Naive thymus-derived CD4-positive, alpha-beta T cell (primary cell): ENCODE measurements around the gene SCAPER. TPM values are rescaled to one million over a fixed set of nuclear protein-coding genes. Genes with fewer than 3 reads are reported as not detected.
A peak's percentile ranks its signal among the peaks of the same experiment; 100 is the strongest.
"Not testable (repeated sequence)": the region's sequence is repeated elsewhere in the genome, so short reads cannot be mapped to it uniquely, and the experiment has no call there.

ENCODE experiments used
- ATAC-seq: fragments of 150-1000 bp; cut with Tn5 transposase; 2 replicates; pipeline ENCODE4 v1.10.0; 2021; ENCODE audit warnings: mild to moderate bottlenecking, moderate library complexity
- CTCF ChIA-PET: fragments of 350-600 bp; sonication (Branson Sonifier 250); formaldehyde crosslinking; loops from one replicate; lab custom pipeline; 2021; ENCODE audit warnings: antibody characterized with exemption; lab: Charles Lee
- POLR2A ChIA-PET: fragments of 350-600 bp; sonication (Branson Sonifier 250); formaldehyde crosslinking; loops from one replicate; lab custom pipeline; 2021; ENCODE audit warnings: antibody characterized with exemption, inconsistent platforms; lab: Charles Lee
- DNase-seq, 9 donors: peaks; one replicate each; pipeline versions ENCODE4 v3.0.0 to v3.0.0-alpha.2; 2020 to 2022; ENCODE audit warnings: mixed read lengths in 1 of 9
- H3K27ac ChIP-seq: one replicate; pipeline ENCODE4 v1.7.0; 2013; ENCODE audit warnings: mild to moderate bottlenecking, low read depth, low read length, moderate library complexity
- H3K27me3 ChIP-seq, 2 donors: one replicate each; pipeline ENCODE4 v1.7.0; 2013; ENCODE audit warnings: low read length in 2 of 2, mild to moderate bottlenecking in 2 of 2, moderate library complexity in 2 of 2; ENCODE audit not compliant: control insufficient read depth in 2 of 2, insufficient read depth in 2 of 2
- H3K36me3 ChIP-seq, 3 experiments: 1 replicate in 2 of 3; 2 replicates in 1 of 3; pipeline ENCODE4 v1.7.0; 2013; ENCODE audit warnings: low read length in 3 of 3, mild to moderate bottlenecking in 3 of 3, moderate library complexity in 1 of 3; ENCODE audit not compliant: insufficient read depth in 3 of 3, control insufficient read depth in 2 of 3
- H3K4me1 ChIP-seq, 2 donors: one replicate each; pipeline ENCODE4 v1.7.0; 2013; ENCODE audit warnings: low read length in 2 of 2, mild to moderate bottlenecking in 2 of 2, moderate library complexity in 1 of 2; ENCODE audit not compliant: control insufficient read depth in 2 of 2, insufficient read depth in 2 of 2
- H3K4me3 ChIP-seq: 2 replicates; pipeline ENCODE4 v1.7.0; 2013; ENCODE audit warnings: mild to moderate bottlenecking, low read length
- H3K9me3 ChIP-seq, 3 experiments: 1 replicate in 2 of 3; 2 replicates in 1 of 3; pipeline ENCODE4 v1.7.0; 2013; ENCODE audit warnings: low read length in 3 of 3; ENCODE audit not compliant: control insufficient read depth in 2 of 3
- H3K27ac Mint-ChIP-seq, 9 donors: one replicate each; pipeline ENCODE4 v1.8.0; 2020 to 2022; ENCODE audit warnings: mixed read lengths in 9 of 9, mild to moderate bottlenecking in 8 of 9, moderate library complexity in 5 of 9, inconsistent platforms in 2 of 9
- H3K27me3 Mint-ChIP-seq, 5 donors: one replicate each; pipeline ENCODE4 v1.8.0; 2021 to 2022; ENCODE audit warnings: mixed read lengths in 5 of 5, mild to moderate bottlenecking in 1 of 5
- H3K36me3 Mint-ChIP-seq, 5 donors: one replicate each; pipeline ENCODE4 v1.8.0; 2020 to 2022; ENCODE audit warnings: mixed read lengths in 5 of 5, mild to moderate bottlenecking in 3 of 5, inconsistent platforms in 1 of 5
- H3K4me1 Mint-ChIP-seq, 7 donors: one replicate each; pipeline ENCODE4 v1.8.0; 2020 to 2022; ENCODE audit warnings: mixed read lengths in 7 of 7, mild to moderate bottlenecking in 3 of 7, inconsistent platforms in 1 of 7
- H3K4me3 Mint-ChIP-seq, 10 donors: one replicate each; pipeline ENCODE4 v1.8.0; 2020 to 2022; ENCODE audit warnings: mild to moderate bottlenecking in 10 of 10, mixed read lengths in 10 of 10, moderate library complexity in 6 of 10, inconsistent platforms in 2 of 10
- H3K9me3 Mint-ChIP-seq, 11 donors: one replicate each; pipeline ENCODE4 v1.8.0; 2020 to 2022; ENCODE audit warnings: mixed read lengths in 11 of 11, mild to moderate bottlenecking in 4 of 11, inconsistent platforms in 1 of 11, moderate library complexity in 1 of 11
- intact Hi-C, 2 donors: fragments of 100-400 bp; cut with micrococcal nuclease; formaldehyde crosslinking; loops; one replicate each; pipeline ENCODE4 v1.15.1; 2023
- polyA plus RNA-seq, 2 donors: library from polyadenylated mRNA; unstranded; fragments of 300-500 nt; fragmentation: Illumina TruSeq; gene quantifications; one replicate each; pipeline ENCODE4 v1.2.3, GENCODE V29; 2021
- total RNA-seq, 6 experiments: library from RNA in 5 of 6; stranded (reverse) in 5 of 6; gene quantifications; 1 replicate in 5 of 6; 2 replicates in 1 of 6; pipeline ENCODE4 v1.2.3 and lab custom pipeline; 2021 to 2026

The SCAPER gene
- total and polyA plus RNA-seq, 7 experiments from 2014 or later, result 22.6 to 56.9 (median 48.8) TPM

DNA sequence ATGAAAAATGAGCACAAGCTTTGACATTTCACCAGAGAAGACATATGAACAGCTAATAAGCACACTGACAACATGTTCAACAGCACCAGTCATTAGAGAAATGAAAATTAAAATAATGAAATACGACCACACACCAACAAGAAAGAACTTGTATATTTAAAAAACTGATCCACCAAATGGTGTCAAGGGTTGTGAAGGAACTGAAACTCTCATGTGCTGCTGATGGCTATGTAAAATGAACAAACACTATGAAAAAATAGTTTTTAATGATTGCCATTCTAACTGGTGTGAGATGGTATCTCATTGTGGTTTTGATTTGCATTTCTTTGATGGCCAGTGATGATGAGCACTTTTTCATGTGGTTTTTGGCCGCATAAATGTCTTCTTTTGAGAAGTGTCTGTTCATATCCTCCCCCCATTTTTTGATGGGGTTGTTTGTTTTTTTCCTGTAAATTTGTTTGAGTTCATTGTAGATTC is 193.8 kb downstream of the SCAPER start:
- H3K4me1 ChIP-seq, result no peaks in the 10 kb centered on the region
- H3K4me3 ChIP-seq, result no peak overlapping the region
- ATAC-seq, result no peak
- no peak overlapping the region for H3K27ac Mint-ChIP-seq
- peaks cover under 1 to 17% (median 8%) of the 10 kb centered on the region in 7 donors for H3K4me1 Mint-ChIP-seq
- no peak overlapping the region for H3K4me3 Mint-ChIP-seq
- peaks cover 3 to 30% (median 12%) of the 10 kb centered on the region in 11 donors for H3K9me3 Mint-ChIP-seq
- H3K36me3 Mint-ChIP-seq, result peaks cover 27 to 72% (median 46%) of the 10 kb centered on the region in 5 donors
- no peaks in the 10 kb centered on the region for H3K27me3 Mint-ChIP-seq
- intact Hi-C loops, result no loop called here
- H3K27me3 ChIP-seq, result no peaks in the 10 kb centered on the region
- peaks cover 0 to 15% (median 0%) of the 10 kb centered on the region in 3 experiments for H3K36me3 ChIP-seq
- ChIA-PET POLR2A (no interaction called here), CTCF (no interaction called here)
- no peak for DNase-seq
- H3K27ac ChIP-seq, result no peak overlapping the region
- no peaks in the 10 kb centered on the region for H3K9me3 ChIP-seq

DNA sequence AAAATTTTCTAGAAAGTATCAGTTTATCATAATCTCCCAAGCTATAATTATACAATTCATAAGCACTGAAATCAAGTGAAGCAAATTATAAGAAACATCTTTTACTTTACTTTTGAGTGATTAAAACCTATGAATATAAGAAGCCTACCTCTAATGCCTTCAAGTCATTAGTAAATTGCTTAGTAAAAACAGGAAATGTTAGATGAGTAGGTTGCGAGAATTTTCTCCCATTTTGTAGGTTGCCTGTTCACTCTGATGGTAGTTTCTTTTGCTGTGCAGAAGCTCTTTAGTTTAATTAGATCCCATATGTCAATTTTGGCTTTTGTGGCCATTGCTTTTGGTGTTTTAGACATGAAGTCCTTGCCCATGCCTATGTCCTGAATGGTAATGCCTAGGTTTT is 201.1 kb downstream of the SCAPER start:
- H3K4me1 ChIP-seq, ATAC-seq, H3K27ac ChIP-seq, H3K4me3 Mint-ChIP-seq, CTCF ChIA-PET, H3K9me3 ChIP-seq, H3K27me3 ChIP-seq, H3K27me3 Mint-ChIP-seq, DNase-seq, H3K4me3 ChIP-seq, intact Hi-C loops, POLR2A ChIA-PET, H3K27ac Mint-ChIP-seq, H3K9me3 Mint-ChIP-seq: not testable (repeated sequence)
- Mint-ChIP-seq H3K36me3 (peaks cover 14 to 73% (median 45%) of the 10 kb centered on the region in 5 donors), H3K4me1 (peaks cover 0 to 21% (median 12%) of the 10 kb centered on the region in 7 donors)
- H3K36me3 ChIP-seq, result peaks cover 0 to 28% (median 4%) of the 10 kb centered on the region in 3 experiments

DNA sequence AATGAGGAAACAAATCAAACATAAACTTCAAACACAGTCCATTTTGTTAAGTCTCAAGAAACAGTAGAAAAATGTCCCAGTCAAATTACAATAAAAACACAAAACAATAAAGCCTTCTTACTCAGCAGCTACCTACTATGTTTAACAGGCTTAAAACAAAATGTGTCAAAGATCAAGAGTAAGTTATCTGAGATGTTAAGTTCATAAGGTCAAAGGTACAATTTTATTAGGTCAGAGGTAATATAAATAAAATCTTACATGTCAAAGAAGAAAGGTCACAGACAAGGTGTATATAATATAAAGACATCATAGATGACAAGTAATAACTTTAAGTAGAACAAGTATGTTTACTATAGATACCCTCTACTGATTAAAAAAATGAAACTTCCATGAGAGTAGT is 208.3 kb downstream of the SCAPER start:
- Histone ChIP-seq H3K4me3 (no peak overlapping the region), H3K27me3 (no peaks in the 10 kb centered on the region), H3K4me1 (no peaks in the 10 kb centered on the region), H3K9me3 (no peaks in the 10 kb centered on the region), H3K27ac (no peak overlapping the region), H3K36me3 (peaks cover 0 to 24% (median 0%) of the 10 kb centered on the region in 3 experiments)
- Mint-ChIP-seq H3K36me3 (peaks cover 3 to 35% (median 29%) of the 10 kb centered on the region in 5 donors), H3K27me3 (no peaks in the 10 kb centered on the region), H3K4me1 (peaks cover 0 to 2% (median 0%) of the 10 kb centered on the region in 7 donors), H3K4me3 (no peak overlapping the region), H3K27ac (peak overlapping the region in 4 of 9 donors; percentile 10 to 68 (median 30)), H3K9me3 (peaks cover 0 to 3% (median 0%) of the 10 kb centered on the region in 11 donors)
- ChIA-PET POLR2A (no interaction called here), CTCF (no interaction called here)
- DNase-seq, result no peak
- no peak for ATAC-seq
- intact Hi-C loops, result no loop called here

DNA sequence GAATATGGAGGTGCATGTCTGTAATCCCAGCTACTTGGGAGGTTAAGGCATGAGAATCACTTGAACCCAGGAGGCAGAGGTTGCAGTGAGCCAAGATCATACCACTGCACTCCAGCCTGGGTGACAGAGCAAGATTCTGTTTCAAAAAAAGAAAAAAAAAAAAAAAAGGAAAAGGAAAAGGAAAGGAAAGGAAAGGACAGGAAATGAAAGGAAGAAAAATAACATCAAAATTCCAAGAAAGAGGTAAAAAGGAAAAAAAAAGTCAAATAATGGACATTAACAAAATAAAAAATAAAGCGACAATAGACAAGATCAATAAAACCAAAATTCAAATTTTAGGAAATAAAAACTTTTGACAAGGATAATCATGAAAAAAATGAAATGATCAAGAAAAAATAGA is 212.6 kb downstream of the SCAPER start:
- H3K4me1 ChIP-seq, H3K27me3 ChIP-seq, POLR2A ChIA-PET, H3K4me3 ChIP-seq, DNase-seq, H3K36me3 ChIP-seq, H3K27ac Mint-ChIP-seq, H3K4me1 Mint-ChIP-seq, H3K27me3 Mint-ChIP-seq, H3K9me3 ChIP-seq, intact Hi-C loops, ATAC-seq, CTCF ChIA-PET, H3K4me3 Mint-ChIP-seq, H3K27ac ChIP-seq: not testable (repeated sequence)
- H3K36me3 Mint-ChIP-seq, result peaks cover 7 to 32% (median 30%) of the 10 kb centered on the region in 5 donors
- peaks cover 0 to 11% (median 2%) of the 10 kb centered on the region in 11 donors for H3K9me3 Mint-ChIP-seq

DNA sequence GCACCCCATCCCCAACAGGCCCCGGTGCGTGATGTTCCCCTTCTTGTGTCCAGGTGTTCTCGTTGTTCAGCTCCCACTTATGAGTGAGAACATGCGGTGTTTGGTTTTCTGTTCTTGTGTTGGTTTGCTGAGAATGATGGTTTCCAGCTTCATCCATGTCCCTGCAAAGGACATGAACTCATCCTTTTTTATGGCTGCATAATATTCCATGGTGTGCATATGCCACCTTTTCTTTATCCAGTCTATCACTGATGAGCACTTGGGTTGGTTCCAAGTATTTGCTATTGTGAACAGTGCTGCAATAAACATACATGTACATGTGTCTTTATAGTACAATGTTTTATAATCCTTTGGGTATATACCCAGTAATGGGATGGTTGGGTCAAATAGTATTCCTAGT is 217.5 kb downstream of the SCAPER start:
- H3K9me3 ChIP-seq, ATAC-seq, H3K36me3 ChIP-seq, POLR2A ChIA-PET, H3K27ac Mint-ChIP-seq, H3K27me3 ChIP-seq, H3K4me1 ChIP-seq, H3K27me3 Mint-ChIP-seq, CTCF ChIA-PET, H3K4me3 ChIP-seq, H3K4me1 Mint-ChIP-seq, DNase-seq, intact Hi-C loops, H3K4me3 Mint-ChIP-seq, H3K27ac ChIP-seq: not testable (repeated sequence)
- Mint-ChIP-seq H3K9me3 (peaks cover 0 to 18% (median 2%) of the 10 kb centered on the region in 11 donors), H3K36me3 (peaks cover 7 to 56% (median 41%) of the 10 kb centered on the region in 5 donors)

DNA sequence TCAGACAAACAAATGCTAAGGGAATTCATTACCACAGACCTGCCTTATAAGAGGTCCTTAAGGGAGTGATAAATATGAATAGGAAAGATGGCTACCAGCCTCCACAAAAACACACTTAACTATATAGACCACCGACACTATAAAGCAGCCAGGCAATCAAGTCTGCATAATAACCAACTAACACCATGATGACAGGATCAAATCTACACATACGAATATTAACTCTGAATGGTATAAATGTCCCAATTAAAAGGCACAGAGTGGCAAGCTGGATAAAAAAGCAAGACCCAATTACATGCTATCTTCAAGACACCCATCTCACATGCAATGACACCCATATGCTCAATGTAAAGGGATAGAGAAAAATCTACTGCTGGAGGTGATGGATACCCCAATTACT is 221.1 kb downstream of the SCAPER start:
- no peaks in the 10 kb centered on the region for H3K9me3 ChIP-seq
- H3K4me1 ChIP-seq, result no peaks in the 10 kb centered on the region
- Mint-ChIP-seq H3K27ac (no peak overlapping the region), H3K9me3 (peaks cover 0 to 21% (median 3%) of the 10 kb centered on the region in 11 donors), H3K36me3 (peaks cover 7 to 70% (median 37%) of the 10 kb centered on the region in 5 donors), H3K4me1 (peaks cover 0 to 1% (median 0%) of the 10 kb centered on the region in 7 donors), H3K27me3 (no peaks in the 10 kb centered on the region), H3K4me3 (no peak overlapping the region)
- ChIA-PET POLR2A (no interaction called here), CTCF (no interaction called here)
- no peaks in the 10 kb centered on the region for H3K36me3 ChIP-seq
- H3K27ac ChIP-seq, result no peak overlapping the region
- H3K4me3 ChIP-seq, result no peak overlapping the region
- intact Hi-C loops, result no loop called here
- no peaks in the 10 kb centered on the region for H3K27me3 ChIP-seq
- DNase-seq (no peak), ATAC-seq (no peak)

DNA sequence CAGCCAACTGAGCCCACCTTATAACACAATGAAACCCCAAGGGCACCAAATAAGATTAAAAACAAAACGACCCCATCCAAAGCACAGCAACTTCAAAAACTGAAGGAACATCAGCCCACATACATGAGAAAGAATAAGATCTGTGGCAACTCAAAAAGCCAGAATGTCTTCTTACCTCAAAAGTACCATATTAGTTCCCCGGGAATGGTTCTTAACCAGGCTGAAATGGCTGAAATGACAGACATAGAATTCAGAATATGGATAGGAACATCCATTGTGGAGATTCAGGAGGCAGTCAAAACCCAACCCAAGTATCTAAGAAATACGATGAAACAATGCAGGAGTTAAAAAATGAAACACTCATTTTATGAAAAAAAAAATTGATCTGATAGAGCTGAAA is 222.3 kb downstream of the SCAPER start:
- CTCF ChIA-PET, result no interaction called here
- H3K36me3 ChIP-seq, result no peaks in the 10 kb centered on the region
- H3K9me3 Mint-ChIP-seq, result peaks cover 0 to 13% (median 3%) of the 10 kb centered on the region in 11 donors
- H3K27me3 ChIP-seq, result no peaks in the 10 kb centered on the region
- no peak overlapping the region for H3K27ac ChIP-seq
- H3K36me3 Mint-ChIP-seq, result peaks cover 0 to 60% (median 27%) of the 10 kb centered on the region in 5 donors
- intact Hi-C loops, result no loop called here
- H3K9me3 ChIP-seq, result no peaks in the 10 kb centered on the region
- no peaks in the 10 kb centered on the region for H3K4me1 ChIP-seq
- H3K27ac Mint-ChIP-seq, result no peak overlapping the region
- POLR2A ChIA-PET, result no interaction called here
- H3K4me3 Mint-ChIP-seq, result no peak overlapping the region
- no peaks in the 10 kb centered on the region for H3K27me3 Mint-ChIP-seq
- DNase-seq (no peak), ATAC-seq (no peak)
- H3K4me1 Mint-ChIP-seq, result peaks cover 0 to 1% (median 0%) of the 10 kb centered on the region in 7 donors
- H3K4me3 ChIP-seq, result no peak overlapping the region
